ENCODE data around the gene FAM161A.
A peak's percentile ranks its signal among the peaks of the same experiment; 100 is the strongest.
"Not testable (repeated sequence)": the region's sequence is repeated elsewhere in the genome, so short reads cannot be mapped to it uniquely, and the experiment has no call there.

Gene FAM161A

GRCh38 chr2:61841286-61841685 is 12.6 kb downstream of the FAM161A start:
- DNase-seq (ENCODE audit: low spot score) = no peak

DNA sequence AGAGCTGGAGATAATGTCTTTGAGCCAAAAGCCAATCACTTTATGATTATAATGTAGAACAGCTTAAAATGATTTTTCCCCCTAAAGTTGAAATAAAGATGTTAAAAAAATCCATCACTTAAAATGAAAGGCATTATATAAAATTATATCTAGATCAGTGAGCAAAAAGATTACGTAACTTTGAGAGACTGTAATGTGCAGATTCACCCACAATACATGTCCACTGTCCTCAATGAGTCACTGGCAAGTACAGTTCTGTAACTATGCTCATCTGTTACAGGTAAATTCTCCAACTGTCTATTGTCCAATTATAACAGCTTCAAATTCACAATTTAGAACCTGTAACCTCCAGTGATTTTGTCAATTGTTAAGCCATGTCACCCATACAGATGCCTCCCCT is 19.0 kb downstream of the FAM161A start:
- DNase-seq (ENCODE audit: low spot score) = no peak

GRCh38 chr2:61833971-61834370 is 19.9 kb downstream of the FAM161A start:
- no peak for DNase-seq (ENCODE audit: low spot score)

DNA sequence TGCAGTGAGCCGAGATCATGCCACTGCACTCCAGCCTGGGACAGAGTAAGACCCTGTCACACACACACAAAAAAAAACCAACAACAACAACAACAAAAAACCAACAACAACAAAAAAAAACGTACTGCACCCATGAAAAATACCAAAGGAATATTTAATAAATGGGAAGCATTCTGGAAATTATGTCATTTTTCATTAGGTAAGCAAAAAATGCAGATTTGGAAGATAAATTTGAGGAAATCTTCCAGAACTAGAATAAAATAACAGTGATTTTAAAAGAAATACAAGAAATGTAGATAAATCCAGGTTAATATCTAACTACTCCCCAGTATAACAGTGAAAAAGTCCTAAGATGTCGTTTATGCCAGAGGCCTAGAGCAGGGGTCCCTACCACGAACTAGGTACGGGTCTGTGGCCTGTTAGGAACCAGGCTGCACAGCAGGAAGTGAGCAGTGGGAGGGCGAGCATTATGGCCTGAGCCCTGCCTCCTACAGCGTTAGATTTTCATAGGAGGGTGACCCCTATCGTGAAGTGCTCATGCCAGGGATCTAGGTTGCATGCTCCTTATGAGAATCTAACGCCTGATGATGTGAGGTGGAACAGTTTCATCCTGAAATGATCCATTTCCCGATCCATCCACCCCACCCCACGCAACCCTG is 21.5 kb downstream of the FAM161A start:
- DNase-seq (ENCODE audit: low spot score) = no peak

DNA sequence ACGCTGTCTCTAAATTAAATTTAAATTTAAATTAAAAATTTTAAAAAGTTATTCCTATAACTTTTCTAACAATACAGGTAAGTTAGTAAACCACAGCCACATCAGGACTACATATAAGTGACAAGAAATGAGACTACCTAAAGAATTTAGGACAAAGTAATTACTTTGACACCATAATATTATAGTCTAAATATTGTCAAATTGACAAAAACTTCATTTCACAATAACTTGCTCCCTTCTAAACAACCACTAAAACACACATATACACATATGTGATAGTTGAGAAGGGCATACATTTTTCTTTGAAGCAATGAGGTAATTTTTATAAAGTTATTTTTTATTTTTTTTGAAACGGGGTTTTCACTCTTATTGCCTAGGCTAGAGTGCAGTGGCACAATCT is 31.6 kb downstream of the FAM161A start:
- DNase-seq (ENCODE audit: low spot score) = no peak

DNA sequence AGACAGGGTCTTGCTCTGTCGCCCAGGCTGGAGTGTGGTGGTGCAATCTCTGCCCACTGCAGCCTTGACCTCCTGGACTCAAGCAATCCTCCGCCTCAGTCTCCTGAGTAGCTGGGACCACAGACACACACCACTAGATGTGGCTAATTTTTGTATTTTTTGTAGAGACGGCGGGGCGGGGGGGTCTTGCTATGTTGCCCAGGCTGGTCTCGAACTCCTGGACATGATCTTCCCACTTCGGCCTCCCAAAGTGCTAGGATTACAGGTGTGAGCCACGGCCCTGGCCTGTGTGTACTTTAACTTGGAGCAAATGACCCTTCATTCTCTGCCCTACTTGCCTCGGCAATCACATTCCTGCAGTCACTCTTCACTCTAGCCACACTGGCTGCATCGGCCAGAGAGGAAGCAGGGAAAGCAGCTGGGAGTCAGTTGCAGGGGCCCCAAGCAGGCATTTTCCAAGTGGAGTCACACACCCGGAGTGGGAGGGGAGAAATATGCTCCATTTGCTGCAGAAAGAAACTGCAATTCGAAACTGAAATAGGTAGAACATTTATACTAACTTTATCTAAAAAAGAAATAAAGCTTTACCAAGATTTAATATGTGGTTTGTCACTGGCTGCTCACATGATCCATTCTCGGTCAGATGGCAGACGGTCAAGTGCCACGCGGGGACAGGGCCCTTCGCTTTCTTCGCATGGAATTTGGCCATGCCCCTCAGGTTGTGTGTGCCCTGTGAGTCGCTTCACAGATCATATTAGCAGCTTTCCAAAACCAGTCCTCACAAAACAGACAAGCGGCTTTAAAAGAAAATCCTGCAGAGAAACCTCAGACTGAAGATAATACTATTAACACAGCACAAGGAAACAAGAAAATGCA is 37.1 kb downstream of the FAM161A start:
- DNase-seq (ENCODE audit: low spot score) = no peak

- no peak for DNase-seq (ENCODE audit: low spot score)
These were observed 39.2 kb downstream of the FAM161A start for GRCh38 chr2:61814539-61815160.

GRCh38 chr2:61813314-61813713 is 40.5 kb downstream of the FAM161A start:
- not testable (repeated sequence) for DNase-seq (ENCODE audit: low spot score)

- no peak for DNase-seq (ENCODE audit: low spot score)
These were observed 42.0 kb downstream of the FAM161A start for GRCh38 chr2:61811821-61812220.

GRCh38 chr2:61810203-61810602 is 43.7 kb downstream of the FAM161A start:
- DNase-seq (ENCODE audit: low spot score) = peak; percentile 12

DNA sequence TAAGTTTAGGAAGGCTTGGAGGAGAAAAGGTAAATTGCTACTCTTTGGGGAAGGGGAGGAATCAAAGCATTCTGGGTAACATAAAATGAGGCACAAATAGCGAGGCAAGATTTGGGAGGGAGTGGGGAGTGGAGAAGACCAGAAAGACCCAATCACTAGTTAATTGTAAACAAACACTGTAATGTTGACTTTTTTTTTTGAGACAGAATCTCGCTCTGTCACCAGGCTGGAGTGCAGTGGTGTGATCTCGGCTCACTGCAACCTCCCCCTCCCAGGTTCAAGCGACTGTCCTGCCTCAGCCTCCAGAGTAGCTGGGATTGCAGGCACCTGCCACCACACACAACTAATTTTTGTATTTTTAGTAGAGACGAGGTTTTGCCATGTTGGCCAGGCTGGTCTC is 45.2 kb downstream of the FAM161A start:
- DNase-seq (ENCODE audit: low spot score) = not testable (repeated sequence)

- DNase-seq (ENCODE audit: low spot score) = no peak
These were observed 46.7 kb downstream of the FAM161A start for GRCh38 chr2:61807036-61807757.

DNA sequence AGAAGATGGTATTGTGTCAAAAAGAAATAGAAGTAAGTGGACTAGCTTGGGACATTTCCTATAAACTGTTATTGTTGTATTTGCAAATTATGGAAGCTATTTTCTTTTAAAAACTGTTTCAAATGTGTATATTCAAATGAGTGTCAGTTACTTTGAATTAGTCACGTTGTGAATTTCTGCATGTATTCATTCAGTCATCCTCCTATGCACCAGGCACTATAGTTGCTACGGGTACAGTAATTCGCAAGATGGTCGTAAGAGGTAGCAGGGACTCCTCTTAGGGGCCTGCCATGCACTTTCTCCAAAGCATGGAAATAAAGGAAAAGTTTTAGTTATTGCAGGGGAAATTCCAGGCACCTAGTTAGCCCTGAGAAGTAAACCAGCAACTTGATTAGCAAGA is 51.3 kb downstream of the FAM161A start:
- no peak for DNase-seq (ENCODE audit: low spot score)

DNA sequence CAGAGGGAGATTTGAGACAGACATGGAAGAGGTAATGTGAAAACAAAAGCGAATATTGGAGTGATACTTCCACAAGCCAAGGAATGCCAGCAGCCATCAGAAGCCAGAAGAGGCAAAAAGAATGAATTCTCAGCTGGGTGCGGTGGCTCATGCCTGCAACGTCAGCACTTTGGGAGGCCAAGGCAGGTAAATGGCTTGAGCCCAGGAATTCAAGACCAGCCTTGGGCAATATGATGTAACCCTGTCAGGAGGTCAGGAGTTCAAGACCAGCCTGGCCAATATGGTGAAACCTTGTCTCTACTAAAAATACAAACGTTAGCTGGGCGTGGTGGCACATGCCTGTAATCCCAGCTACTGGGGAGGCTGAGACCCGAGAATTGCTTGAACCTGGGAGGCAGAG is 54.8 kb downstream of the FAM161A start:
- DNase-seq (ENCODE audit: low spot score) = no peak

DNA sequence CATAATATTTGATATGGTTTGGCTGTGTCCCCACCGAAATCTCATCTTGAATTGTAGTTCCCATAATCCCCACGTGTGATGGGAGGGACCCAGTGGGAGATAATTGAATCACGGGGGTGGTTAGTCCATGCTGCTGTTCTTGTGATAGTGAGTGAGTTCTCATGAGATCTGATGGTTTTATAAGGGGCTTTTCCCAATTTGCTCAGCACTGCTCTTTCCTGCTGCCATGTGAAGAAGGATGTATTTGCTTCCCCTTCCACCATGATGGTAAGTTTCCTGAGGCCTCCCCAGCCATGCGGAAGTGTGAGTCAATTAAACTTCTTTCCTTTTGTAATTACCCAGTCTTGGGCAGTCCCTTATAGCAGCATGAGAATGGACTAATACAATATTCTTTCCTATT is 56.4 kb downstream of the FAM161A start:
- not testable (repeated sequence) for DNase-seq (ENCODE audit: low spot score)

- no peak for DNase-seq (ENCODE audit: low spot score)
These were observed 58.5 kb downstream of the FAM161A start for GRCh38 chr2:61795408-61795807.

DNA sequence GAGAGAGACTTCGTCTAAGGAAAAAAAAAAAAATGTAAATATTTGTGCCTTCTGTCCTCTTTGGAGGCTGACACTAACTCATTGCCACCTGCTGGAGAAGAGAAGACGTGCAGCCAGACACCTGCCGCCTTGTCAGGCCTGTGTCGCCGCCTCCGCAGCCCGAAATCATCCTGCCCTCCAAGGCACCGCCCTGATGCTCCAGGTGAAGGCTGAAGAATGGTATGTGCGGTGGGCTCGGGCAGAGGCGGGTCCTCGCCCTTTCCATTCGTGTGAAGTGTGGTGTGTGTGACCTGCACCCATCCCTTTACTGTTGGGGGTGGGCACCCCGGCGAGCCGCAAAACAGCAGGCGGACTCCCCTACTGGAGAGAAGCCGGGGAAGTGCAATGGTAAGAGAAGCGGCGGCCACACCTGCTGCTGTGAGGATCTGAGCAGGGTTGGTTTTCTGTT is 60.4 kb downstream of the FAM161A start:
- peak; percentile 86 for DNase-seq (ENCODE audit: low spot score)

- no peak for DNase-seq (ENCODE audit: low spot score)
These were observed 61.4 kb downstream of the FAM161A start for GRCh38 chr2:61792355-61792890.

GRCh38 chr2:61789807-61790602 is 63.9 kb downstream of the FAM161A start:
- no peak for DNase-seq (ENCODE audit: low spot score)

GRCh38 chr2:61787941-61788563 is 65.8 kb downstream of the FAM161A start:
- no peak for DNase-seq (ENCODE audit: low spot score)

DNA sequence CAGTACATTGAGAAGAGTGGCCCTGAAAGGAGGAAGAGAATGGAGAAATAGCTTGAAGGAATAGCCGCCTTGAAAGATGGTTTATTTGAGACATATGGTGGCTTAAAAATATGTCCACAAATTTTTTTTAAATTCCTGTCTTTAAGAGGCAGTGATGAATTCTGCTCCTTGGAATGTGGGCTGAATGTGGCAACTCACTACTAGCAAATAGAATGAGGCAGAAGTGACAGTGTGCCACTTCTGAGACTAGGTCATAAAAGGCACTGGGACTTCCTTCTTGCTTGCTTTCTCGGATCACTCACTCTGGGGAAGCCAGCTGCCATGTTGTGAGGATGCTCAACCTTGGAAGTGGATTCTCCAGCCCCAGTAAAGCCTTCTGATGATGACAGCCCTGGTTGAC is 67.0 kb downstream of the FAM161A start:
- DNase-seq (ENCODE audit: low spot score) = no peak

All from germinal center (tissue), 1 donor.